IPS DF 4.7 (cell line): ENCODE results near the gene GSN.

ENCODE experiments used
- DNase-seq: peaks from one replicate; pipeline ENCODE4 v3.0.0-alpha.2; 2013; ENCODE audit warnings: low spot score; ENCODE audit errors: extremely low read depth

Gene GSN

DNA sequence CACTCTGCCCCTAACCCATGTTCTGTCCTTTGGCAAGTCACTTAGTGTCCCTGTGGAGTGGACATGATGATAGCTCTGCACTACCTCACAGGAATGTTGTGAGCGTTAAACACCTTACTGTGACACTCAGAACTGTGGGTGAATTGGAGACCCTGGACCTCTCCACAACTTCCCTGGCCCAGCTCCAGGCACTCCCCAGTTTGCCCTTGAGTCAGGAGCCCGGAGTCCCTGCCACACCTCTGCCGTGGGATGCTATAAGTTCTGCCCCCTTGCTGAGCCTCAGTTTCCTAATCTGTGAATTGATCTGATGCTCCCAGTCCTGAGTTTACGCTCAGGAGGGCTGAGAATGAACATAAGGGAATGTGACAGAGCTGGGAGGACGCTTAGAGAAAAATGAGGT lies 34.4 kb downstream of the GSN start:
- DNase-seq: no peak

DNA sequence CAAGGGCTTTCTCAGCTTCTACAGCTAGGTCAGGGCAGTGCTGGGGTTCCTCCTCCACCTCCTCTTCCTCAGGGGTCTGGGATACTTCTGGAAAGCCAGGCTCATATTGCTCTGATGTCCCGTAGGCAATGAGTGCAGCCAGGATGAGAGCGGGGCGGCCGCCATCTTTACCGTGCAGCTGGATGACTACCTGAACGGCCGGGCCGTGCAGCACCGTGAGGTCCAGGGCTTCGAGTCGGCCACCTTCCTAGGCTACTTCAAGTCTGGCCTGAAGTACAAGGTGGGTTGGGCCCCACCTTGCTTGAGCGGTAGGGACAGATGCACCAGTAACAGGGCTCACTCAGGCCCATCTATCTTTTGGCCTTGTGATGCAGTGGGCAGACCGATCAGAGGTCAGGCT lies 34.8 kb downstream of the GSN start:
- DNase-seq: no peak

DNA sequence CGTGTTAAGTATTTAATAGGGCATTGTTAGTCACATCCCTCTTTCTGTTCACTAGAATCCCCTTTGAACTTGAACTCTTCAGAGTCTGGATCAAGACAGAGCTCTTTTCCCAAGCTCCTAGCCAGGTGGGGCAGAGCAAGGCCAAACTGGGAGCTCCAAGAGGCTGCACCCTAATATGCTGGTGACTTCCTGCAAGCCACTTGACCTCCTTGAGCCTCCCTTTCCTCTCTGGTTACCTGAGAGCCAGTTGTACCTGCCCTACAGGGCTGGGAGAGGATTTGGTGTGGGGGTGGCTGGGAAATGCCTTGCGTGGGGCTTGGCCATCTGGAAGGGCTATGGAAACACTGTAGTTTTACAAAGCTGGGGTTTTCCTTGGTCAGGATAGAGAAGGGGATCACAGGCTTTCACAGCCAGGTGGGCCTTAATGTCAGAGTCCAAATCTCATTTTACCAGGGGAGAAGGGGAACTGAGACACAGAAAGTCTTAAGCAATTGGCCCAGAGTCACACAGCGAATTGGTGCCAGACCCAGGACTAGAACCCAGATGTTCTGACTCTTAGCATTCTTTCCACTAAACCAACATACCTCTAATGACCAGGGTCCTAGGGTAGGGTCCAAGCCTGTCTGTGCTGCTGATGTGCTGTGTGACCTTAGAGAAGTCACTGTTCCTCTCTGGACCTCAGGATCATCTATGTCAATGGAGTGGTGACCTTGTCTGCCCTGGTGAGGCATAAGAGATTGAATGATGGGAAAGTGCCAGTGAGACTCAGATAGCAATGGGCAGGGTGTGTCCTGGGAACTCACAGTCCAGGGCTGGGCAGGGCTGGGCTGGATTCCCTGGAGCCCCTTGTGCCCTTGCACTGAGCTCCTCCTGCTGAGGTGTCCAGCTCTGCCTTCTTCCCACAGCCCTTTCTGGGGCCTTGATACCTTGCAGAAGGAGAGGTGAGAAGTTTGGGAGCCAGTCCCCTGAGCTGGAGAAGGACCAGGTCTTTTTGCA lies 35.8 kb downstream of the GSN start:
- no peak for DNase-seq

DNA sequence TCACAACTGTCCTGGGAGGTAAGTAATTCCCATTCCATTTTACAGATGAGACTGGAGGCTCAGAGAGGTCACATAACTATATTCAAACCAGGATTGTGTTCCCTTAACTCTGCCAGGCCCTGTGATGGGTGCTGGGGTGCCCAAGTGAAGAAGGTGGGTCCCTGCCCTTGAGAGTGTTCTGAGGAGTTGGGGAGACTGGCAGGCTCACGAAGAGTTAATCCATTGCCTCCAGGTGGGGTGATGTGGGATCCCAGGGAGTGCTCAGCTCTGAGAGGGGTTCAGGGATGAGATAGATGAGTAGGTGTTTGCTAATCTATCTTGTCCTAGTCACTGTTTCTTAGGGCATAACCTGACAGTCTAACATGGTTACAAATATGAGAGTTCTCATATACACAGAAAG lies 36.7 kb downstream of the GSN start:
- no peak for DNase-seq

DNA sequence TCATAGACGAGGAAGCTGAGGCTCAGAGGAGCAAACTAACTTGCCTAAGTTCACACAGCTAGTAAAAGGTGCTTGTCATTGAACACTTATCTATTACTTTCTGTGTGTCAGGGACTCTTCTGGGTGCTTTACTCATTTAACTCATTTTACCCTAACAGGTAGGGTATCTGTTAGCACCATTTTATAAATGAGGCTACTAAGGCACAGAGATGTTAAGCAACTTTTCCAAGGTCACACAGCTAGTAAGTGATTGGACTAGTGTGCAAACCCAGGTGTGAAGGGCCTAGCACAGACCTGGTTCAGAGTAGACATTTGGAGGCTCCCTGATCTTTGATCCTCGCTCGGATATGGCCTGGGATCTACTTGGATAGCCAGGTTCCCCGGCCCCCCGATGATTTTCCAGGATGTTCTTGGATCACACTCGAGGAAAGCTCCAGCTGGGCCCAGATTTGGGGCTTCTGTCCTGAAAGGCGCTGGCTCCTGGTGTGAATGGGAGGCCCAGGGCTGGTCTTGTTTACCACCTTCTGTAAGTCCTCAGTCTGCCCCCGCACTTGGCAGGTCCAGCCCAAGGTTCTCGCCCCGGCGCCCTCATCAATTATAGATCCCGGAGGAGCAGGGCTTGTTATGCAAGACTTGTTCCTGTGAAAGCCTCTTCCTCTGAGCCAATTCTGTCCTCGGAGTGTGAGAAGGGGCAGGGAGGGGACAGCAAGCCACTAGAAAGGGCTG lies 37.5 kb downstream of the GSN start:
- no peak for DNase-seq

DNA sequence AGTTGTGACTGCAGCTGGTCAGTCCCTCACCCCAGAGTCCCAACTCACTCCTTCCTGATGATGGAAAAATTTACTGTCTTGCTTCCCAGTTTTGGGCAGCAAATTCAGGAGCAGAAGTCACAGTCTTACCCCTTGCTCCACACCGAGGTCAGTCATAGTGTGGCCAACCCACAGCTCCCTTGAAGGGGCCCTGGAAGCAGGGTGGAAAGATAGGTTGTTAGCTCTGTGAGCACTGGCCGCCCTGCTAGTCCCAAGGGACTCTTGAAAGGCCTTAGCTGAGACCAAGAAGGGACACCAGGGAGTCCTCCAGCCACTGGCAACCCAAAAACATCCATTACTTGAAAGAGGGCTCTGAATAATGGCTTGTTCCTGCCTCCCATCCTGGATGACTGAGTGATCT lies 40.0 kb downstream of the GSN start:
- no peak for DNase-seq

DNA sequence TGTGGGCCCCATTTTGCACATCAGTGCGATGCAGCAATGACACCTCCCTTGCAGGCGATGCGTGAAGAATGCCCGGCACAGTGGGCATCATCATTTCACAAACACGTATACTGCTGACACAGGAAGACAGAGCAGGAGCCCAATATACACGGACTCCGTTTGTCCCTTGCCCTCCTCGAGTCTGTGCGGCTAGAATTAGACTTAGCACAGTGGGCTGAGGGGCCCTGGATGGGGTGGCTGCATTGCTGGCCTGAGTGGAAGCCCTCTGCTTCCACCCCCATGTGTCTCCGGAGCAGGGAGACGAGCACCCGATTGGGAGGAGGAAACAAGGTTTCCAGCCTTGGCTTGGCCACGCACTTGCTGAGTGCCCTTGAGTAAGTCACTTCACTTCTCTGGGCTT lies 40.8 kb downstream of the GSN start:
- no peak for DNase-seq

DNA sequence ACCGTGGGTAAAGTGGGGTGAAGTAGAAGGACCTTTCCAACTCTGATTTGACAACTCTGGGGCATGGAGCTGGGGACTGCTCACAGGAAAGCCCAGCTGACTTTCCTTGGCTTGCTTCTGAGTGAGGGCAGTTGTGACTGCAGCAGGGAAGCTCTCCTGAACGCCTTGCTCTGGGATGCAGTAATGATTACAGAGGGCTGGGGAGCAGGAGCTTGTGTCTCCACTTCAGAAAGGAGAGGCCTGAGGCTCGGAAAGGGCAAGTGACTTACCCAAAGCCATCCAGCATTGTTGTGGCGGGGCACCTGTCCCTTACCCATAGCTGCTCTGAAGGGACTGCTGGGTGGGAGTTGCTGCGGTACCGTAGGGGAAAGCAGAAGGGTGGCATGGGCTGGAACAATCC lies 41.2 kb downstream of the GSN start:
- DNase-seq: no peak

DNA sequence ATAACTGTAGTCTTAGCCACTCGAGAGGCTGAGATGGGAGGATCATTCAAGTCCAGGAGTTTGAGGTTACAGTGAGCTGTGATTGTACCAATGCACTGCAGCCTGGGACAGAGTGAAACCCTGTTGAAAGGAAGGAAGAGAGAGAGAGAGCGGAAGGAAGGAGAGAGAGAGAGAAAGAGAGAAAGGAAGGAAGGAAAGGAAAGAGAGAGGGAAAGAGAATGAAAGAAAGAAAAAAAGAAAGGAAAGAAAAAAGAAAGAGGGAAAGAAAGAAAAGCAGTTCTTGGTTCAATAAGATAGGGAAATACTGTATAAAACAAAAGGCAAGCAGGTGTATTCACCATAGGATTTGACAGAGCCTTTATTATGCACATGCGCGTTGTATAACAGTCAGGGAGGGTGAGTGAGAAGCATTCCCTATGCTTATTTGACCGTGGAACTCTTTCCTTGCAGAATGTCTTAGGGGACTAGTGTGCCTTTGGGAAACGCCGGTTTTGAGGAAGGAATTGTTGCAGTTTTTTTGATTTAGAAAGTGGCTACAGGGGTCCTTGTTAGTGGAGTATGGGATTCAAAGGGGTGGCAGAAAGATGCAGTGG lies 42.0 kb downstream of the GSN start:
- no peak for DNase-seq

DNA sequence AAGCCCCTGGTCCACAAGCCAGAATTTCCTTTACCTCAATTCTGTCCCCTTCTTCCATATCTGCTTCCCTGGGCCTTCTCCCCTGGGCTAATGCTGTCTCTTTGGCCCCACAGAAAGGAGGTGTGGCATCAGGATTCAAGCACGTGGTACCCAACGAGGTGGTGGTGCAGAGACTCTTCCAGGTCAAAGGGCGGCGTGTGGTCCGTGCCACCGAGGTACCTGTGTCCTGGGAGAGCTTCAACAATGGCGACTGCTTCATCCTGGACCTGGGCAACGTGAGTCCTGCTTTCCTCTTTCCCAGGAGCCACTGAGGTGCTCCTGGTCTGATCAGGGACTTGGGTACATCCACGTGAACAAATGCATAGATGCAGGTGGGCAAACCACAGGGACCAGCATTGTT lies 42.6 kb downstream of the GSN start:
- no peak for DNase-seq

DNA sequence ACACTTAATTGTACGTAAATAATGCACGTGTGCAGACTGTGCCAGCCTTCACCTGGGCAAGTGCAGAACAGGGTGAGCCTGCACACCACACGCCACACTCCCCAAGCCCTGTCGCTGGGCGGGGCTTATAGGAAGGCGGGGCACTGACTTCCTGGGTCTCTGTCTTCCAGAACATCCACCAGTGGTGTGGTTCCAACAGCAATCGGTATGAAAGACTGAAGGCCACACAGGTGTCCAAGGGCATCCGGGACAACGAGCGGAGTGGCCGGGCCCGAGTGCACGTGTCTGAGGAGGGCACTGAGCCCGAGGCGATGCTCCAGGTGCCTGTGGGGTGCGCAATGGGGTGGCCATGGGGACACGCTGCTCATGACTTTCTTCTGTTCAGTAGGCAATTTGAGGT lies 44.2 kb downstream of the GSN start:
- DNase-seq: no peak

DNA sequence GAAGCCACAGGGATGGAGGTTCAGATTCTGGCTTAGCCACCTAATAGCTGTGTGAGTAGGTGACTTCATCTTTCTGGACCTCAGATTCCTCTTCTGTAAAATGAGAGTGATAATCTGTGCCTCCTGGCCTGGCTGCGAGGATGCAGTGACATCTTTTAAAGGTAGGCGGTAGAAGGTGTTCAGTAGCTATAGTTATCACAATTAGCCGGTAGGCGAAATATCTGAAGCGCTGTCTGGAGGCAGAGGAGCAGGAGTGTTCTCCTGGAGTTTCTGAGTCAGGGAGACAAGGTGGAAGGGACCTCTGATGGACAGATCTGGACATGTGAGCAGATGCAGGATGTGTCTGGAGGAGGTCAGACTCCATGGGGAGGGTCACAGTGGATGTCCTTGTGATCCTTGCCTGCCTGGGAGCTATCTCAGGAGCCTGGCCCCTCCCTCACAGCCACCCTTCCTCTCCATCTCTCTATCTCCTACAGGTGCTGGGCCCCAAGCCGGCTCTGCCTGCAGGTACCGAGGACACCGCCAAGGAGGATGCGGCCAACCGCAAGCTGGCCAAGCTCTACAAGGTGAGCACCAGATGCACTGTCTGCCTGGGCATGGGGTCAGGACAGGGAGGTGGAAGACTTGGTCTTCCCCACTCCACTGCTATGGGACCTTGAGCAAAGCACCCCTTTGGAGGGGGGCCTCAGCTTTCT lies 45.6 kb downstream of the GSN start:
- DNase-seq: no peak

DNA sequence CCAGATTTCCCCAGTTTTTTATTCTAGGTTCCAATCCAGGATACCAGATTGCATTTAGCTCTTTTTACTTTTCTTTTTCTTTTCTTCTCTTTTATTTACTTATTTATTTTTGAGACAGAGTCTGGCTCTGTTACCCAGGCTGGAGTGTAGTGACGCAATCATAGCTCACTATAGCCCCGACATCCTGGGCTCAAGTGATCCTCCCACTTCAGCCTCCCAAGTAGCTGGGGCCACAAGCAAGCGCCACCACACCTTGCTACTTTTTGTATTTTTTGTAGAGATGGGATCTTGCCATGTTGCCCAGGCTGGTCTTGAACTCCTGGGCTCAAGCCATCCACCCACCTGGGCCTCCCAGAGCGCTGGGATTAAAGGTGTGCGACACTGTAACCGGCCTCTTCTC lies 48.4 kb downstream of the GSN start:
- no peak for DNase-seq

DNA sequence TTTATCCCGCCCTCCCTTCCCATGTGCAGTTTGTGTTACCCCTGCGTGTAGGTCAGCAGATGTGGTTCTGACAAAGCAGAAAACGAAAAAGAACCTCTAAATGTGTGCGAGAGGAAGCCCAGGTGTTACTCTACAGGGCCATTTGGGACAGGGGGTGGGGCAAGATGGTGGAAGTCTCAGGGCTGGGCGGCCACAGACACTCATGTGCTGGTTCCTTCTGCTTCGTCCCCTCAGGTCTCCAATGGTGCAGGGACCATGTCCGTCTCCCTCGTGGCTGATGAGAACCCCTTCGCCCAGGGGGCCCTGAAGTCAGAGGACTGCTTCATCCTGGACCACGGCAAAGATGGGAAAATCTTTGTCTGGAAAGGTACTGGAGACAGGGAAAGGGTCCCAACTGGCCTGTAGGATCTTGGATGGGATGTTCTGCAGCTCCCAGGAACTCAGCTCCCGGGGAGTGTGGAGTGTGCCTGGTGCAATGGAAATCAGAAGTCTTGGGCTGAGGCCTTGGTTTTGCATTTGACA lies 49.0 kb downstream of the GSN start:
- DNase-seq: no peak

DNA sequence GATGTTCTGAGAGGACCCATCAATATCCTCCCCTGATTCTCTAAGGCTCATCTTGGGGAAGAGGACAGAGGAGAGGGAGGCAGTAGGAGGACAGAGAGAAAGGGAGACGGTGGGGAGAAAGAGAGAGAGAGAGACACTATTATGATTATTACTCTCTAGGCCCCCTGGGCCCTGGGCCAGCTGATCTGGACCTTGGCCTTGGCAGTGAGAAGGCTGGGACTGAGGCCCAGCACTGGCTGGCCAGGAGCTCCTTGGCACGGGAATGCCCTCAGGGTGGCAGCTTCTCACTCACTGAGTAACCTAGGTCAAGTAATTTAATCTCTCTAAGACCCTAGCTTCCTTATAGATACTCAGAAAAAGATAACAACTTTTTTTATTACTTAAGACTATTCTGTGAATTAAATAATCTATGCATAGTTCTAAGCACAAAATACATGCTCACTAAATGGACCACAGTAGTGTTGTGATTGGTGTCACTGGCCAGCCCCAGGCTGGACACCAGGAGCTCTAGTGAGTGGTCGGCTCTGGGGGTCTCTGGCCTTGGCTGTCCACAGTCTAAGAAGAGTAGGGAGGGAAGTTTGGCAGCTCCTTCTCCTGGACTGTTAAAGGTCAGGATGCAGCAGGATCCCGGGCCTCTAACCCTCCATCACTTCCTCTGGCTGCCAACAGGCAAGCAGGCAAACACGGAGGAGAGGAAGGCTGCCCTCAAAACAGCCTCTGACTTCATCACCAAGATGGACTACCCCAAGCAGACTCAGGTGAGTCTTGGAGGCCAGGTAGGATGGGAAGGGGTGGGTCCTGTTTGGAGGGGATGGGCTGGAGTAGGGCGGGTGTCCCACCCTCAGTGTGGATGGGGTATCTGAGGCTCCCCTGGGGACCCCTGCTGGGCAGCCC lies 50.0 kb downstream of the GSN start:
- DNase-seq: no peak

DNA sequence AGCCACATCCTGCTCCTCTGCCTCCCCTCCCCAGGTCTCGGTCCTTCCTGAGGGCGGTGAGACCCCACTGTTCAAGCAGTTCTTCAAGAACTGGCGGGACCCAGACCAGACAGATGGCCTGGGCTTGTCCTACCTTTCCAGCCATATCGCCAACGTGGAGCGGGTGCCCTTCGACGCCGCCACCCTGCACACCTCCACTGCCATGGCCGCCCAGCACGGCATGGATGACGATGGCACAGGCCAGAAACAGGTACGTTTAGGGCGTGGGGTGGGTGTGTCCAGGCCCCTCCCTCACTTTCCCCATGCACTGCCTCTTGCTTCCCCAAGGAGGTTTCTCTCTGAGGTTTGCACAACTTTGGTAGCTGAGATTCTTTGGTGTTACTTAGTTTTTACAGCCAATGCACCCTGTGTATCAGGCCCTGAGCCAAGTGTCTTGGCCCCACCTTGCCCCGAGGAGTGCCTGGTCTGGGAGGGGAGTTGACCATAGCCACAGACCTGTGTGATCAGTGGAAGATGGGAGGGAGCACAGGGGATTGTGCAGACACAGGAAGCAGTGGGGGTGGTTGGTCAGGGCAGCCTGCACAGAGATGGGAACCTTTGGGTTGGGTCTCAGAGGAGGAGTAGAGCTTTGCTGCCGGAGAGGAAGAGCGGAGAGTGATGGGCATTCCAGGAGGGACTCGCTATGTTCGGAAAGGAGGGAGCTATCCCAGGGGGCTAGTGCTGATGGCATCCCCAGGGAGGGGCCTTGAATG lies 50.8 kb downstream of the GSN start:
- DNase-seq: no peak

DNA sequence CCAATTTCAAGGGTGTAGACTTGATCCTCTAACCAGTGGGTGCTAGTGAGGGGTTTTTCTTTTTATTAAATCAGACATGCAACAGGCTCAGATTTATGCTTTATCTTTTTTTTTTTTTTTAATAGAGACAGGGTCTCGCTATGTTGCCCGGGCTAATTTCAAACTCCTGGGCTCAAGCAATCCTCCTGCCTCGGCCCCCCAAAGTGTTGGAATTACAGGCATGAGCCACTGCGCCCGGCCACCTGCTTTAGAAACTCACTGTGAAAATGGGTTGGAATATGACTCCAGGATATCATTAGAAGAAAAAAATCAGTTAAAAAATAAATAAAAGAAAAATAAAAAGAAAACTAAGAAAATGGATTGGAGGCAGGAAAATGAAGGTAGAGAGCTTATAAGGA lies 51.4 kb downstream of the GSN start:
- no peak for DNase-seq

DNA sequence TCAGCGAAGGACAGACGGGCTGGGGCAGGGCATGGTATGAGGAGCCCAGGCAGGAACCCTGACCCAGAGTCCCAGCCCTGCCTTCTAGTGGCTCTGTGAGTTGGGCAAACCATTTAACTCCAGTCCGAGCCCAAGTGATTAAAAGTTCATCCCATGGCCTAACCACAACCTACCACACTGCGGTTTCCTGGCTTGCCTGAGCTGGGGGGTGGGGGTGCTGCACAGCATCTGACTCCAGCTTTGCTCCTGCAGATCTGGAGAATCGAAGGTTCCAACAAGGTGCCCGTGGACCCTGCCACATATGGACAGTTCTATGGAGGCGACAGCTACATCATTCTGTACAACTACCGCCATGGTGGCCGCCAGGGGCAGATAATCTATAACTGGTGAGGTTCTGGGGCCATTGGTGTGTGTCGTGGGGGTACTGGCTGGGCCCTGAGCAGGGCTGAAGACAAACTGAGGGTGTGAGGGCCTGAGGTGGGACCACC lies 53.1 kb downstream of the GSN start:
- no peak for DNase-seq

DNA sequence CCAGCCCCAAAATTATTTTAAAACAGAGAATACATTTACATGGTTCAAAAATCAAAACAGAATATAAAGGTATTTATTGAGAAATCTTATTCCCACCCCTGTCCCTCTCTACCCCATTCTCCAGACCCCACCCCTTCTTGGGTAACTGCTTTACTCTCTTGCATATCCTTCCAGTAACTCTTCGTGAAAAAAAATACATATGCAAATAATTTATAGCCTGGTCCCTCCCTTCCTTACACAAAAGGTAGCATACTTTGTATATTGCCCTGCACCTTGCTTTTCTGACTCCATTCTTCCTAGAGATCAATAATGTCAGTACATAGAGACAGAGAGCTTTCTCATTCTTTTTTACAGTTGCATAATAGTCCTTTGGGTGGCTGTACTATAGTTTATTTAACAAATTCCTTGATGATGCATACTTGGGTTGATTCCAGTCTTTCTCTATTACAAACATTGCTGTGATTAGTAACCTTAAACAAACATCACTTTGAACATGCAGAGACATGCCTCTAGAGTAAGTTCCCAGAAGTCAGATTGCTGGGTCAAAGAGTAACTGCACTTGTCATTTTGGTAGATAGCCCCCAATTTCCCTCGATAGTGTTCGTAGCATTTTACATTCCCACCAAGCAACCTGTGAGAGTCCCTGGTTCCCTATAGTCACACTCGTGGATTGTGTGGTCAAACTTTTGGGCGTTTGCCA lies 54.2 kb downstream of the GSN start:
- DNase-seq: no peak
